Pancreas (tissue), 10 donors: Measurements from ENCODE around the gene VAV2. TPM values are rescaled to one million over a fixed set of nuclear protein-coding genes. Genes with fewer than 3 reads are reported as not detected.

Source experiments
- ATAC-seq, 4 donors: fragments of 200-7000 bp; cut with Tn5 transposase; one replicate each; pipeline versions ENCODE4 v1.8.0 to v1.9.1; 2020; ENCODE audit warnings: mild to moderate bottlenecking in 4 of 4, moderate library complexity in 4 of 4
- DNase-seq, 6 donors: peaks; one replicate each; pipeline ENCODE4 v3.0.0-alpha.2; 2020
- FAIRE-seq: peaks from 2 replicates; lab custom pipeline; 2012; peaks lifted over from hg19 to GRCh38; lab: Jason Lieb, UNC
- H3K27ac ChIP-seq, 4 donors: fragments of 200-600 bp; sonication (generic); 1 replicate in 3 of 4; 2 replicates in 1 of 4; pipeline versions ENCODE4 v1.5.0 to v1.8.0; 2020
- H3K27me3 ChIP-seq, 4 donors: fragments of 200-600 bp; one replicate each; pipeline ENCODE4 v1.8.0; 2021
- H3K36me3 ChIP-seq, 3 donors: fragments of 200-600 bp; sonication (generic) in 1 of 3; one replicate each; pipeline versions ENCODE4 v1.5.0 to v1.8.0; 2020 to 2021
- H3K4me1 ChIP-seq, 3 donors: fragments of 200-600 bp; one replicate each; pipeline ENCODE4 v1.8.0; 2021
- H3K4me3 ChIP-seq, 4 donors: fragments of 200-600 bp; sonication (generic) in 2 of 4; one replicate each; pipeline versions ENCODE4 v1.5.0 to v1.8.0; 2020 to 2021
- H3K9me3 ChIP-seq, 4 donors: fragments of 200-600 bp; one replicate each; pipeline ENCODE4 v1.8.0; 2021
- whole genome bisulfite sequencing, 2 donors: extraction: QIAGEN DNeasy Blood & Tissue Kit; methylation state at CpG; one replicate each; pipeline ENCODE4 v1.1.7; 2013; 5-methylcytosine and 5-hydroxymethylcytosine counted together
- intact Hi-C, 3 donors: fragments of 100-400 bp; cut with DNase I; formaldehyde crosslinking; loops; one replicate each; pipeline versions ENCODE4 v1.11.1 to v1.14.2; 2022
- polyA plus RNA-seq, 2 donors: library from polyadenylated mRNA; stranded (reverse); fragments of 200-250 nt; gene quantifications; one replicate each; pipeline ENCODE4 v1.2.3, GENCODE V29; 2013
- total RNA-seq, 6 donors: library from RNA; stranded (reverse); fragmentation: NEBNext Ultra II Directional in 4 of 6; extraction: Animal tissue kit (Norgen Biotek cat#: 25700) in 4 of 6; gene quantifications; one replicate each; pipeline versions ENCODE4 v1.2.1 to v1.2.4, GENCODE V29; 2021 to 2023
- TF ChIP-seq, protein P1 (sequence below), 4 donors: fragments of 200-600 bp; sonication (generic) in 3 of 4; IDR thresholded peaks; one replicate each; pipeline versions ENCODE4 v1.5.0 to v1.8.0; 2021; ENCODE audit warnings: antibody characterized with exemption in 4 of 4
- donor health status: healthy with polysubstance abuse.
- donor health status: DM: no; HTN: no; CAD: no; lungs with moderate emphysema.
- donor health status: DM: no; HTN: no; CAD: no.
- donor health status: control.
- donor health status: control.
- donor health status: Bipolar disorder and iron deficiency.
- donor health status: DM: yes; HTN: yes; CAD: no.
- donor health status: DM: no; HTN: no; CAD: no.
- donor health status: DM: no; HTN: no; CAD: no.
- donor health status: DM: yes; HTN: yes; CAD: no.

Gene VAV2
- total and polyA plus RNA-seq, 8 donors: 20.5 to 41.0 (median 33.6) TPM

DNA sequence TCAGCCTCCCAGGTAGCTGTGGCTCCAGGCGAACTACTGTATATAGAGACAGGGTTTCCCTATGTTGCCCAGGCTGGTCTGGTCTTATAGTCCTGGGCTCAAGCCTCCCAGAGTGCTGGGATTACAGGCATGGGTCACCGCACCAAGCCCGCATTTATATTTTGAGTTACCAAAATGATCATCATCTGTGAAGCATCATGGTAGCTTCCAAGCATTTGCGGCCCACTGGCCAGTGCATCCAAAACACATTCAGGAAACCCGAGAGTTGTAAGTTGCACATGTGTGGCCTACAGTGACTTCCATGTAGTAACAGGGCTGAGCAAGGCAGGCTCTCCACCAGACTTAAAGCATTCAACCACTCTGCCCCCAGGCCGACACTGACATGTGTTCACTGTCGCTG is 35.4 kb upstream of the VAV2 start:
- ATAC-seq (no peak), DNase-seq (peak in 2 of 6 donors; percentile 11 to 36), FAIRE-seq (no peak)
- intact Hi-C loops: no loop called here
- no peaks in the 10 kb centered on the region for H3K27me3 ChIP-seq
- no peak overlapping the region for H3K27ac ChIP-seq
- peaks cover 5 to 6% (median 5%) of the 10 kb centered on the region in 3 donors for H3K4me1 ChIP-seq
- peaks cover 0 to 10% (median 1%) of the 10 kb centered on the region in 3 donors for H3K36me3 ChIP-seq
- H3K9me3 ChIP-seq: no peaks in the 10 kb centered on the region
- WGBS, 2 donors: 93 to 94% methylated on average over 7 of the region's 7 CpGs
- H3K4me3 ChIP-seq: no peak overlapping the region
- TF ChIP-seq, protein P1, sequence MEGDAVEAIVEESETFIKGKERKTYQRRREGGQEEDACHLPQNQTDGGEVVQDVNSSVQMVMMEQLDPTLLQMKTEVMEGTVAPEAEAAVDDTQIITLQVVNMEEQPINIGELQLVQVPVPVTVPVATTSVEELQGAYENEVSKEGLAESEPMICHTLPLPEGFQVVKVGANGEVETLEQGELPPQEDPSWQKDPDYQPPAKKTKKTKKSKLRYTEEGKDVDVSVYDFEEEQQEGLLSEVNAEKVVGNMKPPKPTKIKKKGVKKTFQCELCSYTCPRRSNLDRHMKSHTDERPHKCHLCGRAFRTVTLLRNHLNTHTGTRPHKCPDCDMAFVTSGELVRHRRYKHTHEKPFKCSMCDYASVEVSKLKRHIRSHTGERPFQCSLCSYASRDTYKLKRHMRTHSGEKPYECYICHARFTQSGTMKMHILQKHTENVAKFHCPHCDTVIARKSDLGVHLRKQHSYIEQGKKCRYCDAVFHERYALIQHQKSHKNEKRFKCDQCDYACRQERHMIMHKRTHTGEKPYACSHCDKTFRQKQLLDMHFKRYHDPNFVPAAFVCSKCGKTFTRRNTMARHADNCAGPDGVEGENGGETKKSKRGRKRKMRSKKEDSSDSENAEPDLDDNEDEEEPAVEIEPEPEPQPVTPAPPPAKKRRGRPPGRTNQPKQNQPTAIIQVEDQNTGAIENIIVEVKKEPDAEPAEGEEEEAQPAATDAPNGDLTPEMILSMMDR (IDR thresholded peaks at IDR 0.05): no peak

DNA sequence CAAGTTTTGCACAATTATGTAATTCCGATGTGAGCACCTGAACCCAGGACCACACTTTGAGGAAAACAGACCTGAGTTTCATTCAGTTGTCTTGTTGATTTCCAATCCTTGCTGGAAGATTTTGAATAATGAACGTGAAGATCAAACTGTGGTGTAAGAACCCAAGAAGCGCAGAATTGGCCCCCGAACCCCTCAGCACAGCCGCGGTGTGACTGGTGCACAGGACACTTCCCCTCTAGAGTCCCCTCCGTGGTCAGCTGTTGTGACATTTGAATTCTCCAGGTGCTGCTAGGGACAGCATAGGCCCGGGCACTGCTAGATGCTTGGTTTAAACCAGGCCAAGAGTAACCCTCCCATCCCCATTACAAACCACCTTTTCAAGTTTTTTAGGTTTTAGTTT is 34.9 kb upstream of the VAV2 start:
- Histone ChIP-seq H3K27ac (no peak overlapping the region), H3K4me1 (peaks cover 5 to 6% (median 5%) of the 10 kb centered on the region in 3 donors), H3K27me3 (no peaks in the 10 kb centered on the region), H3K36me3 (peaks cover 0 to 4% (median 0%) of the 10 kb centered on the region in 3 donors), H3K9me3 (no peaks in the 10 kb centered on the region), H3K4me3 (no peak overlapping the region)
- no peak for ATAC-seq
- 86 to 91% methylated on average over 8 of the region's 8 CpGs for WGBS, 2 donors
- peak in 1 of 6 donors; percentile 12 for DNase-seq
- intact Hi-C loops: no loop called here
- no peak for FAIRE-seq
- TF ChIP-seq, protein P1 (IDR thresholded peaks at IDR 0.05): no peak

DNA sequence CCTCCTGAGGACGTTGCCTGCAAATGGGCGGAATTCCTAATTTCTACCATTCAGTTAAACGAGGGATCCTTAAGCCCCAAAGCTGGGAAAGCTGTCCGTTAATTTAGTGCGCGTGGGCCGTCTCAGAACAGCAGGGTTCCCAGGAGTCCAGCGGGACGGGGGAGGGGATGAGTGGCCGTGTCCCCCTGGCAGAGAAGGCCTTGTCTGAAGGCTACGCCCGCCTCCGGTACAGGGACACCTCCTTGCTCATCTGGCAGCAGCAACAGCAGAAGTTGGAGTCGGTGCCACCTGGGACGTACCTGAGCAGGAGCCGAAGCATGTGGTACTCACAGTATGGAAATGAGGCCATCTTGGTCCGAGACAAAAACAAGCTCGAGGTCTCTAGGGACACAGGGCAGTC is 34.5 kb upstream of the VAV2 start:
- FAIRE-seq: no peak

DNA sequence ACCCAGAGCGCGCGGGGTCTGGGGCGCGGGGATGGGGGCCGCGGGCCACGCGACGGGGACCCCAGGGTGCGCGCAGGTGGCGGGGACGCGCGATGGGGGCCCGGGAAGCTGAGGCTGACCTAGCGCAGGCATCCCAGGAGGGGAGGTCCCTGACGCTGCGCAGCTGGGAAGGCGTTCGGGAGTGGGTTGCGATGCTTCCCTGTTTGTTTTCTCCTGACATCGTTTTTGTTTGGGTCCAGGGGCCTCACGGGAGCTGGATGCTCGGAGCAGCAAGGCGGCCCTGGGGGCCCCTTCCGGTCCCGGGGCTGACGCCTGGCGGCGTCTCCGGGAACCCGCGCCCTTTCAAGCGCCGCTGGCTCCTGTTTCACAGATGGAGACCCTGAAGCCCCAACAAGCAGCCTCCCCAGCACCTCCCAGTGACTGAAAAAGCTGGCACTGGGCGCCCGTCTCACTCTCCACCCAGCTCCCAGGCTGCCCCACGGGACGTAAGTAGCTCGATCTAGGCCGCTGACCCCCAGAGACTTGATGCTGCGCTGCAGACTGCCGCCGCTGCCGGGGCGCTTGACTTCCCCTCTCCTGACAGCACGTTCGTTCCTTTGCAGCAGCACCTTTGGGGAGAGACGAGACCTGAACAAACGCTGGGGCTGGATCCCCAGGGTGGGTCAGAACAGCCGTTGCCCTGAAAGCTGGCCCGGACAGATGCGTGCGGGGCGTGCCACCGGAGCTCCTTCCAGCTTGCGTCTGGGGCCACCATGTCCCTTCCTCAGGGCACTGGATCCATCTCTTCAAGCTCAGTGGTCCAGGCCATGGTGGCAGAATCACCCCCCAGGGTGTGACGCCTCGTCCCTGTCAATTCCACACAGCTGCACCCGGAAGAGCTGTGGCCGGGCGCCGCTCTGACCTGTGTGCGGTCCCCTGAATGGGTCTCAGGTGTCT is 33.8 kb upstream of the VAV2 start:
- DNase-seq (peak in 5 of 6 donors; percentile 31 to 83 (median 66)), FAIRE-seq (no peak), ATAC-seq (peak in 3 of 4 donors; percentile 4 to 7 (median 6))
- H3K36me3 ChIP-seq: no peaks in the 10 kb centered on the region
- H3K4me1 ChIP-seq: peaks cover 5 to 6% (median 5%) of the 10 kb centered on the region in 3 donors
- H3K27ac ChIP-seq: peak overlapping the region in 3 of 4 donors; percentile 16 to 51 (median 33)
- 16 to 17% methylated on average over 65 to 66 of the region's 66 CpGs for WGBS, 2 donors
- H3K27me3 ChIP-seq: no peaks in the 10 kb centered on the region
- TF ChIP-seq, protein P1 (IDR thresholded peaks at IDR 0.05): no peak
- intact Hi-C loops: no loop called here
- no peaks in the 10 kb centered on the region for H3K9me3 ChIP-seq
- peak overlapping the region; percentile 77 to 97 (median 90) for H3K4me3 ChIP-seq

More for the DNA sequence above, 34.5 kb upstream of the VAV2 start:
- intact Hi-C loops: no loop called here
- Histone ChIP-seq H3K36me3 (peaks cover 0 to under 1% (median 0%) of the 10 kb centered on the region in 3 donors), H3K27ac (no peak overlapping the region), H3K9me3 (no peaks in the 10 kb centered on the region), H3K27me3 (no peaks in the 10 kb centered on the region), H3K4me3 (no peak overlapping the region), H3K4me1 (peaks cover 5 to 6% (median 5%) of the 10 kb centered on the region in 3 donors)
- DNase-seq (peak in 4 of 6 donors; percentile 47 to 78 (median 58)), ATAC-seq (no peak)
- WGBS, 2 donors: 86 to 89% methylated on average over 18 of the region's 18 CpGs
- TF ChIP-seq, protein P1 (IDR thresholded peaks at IDR 0.05): no peak
